ENCODE data around the gene SLITRK2. TPM values are rescaled to one million over a fixed set of nuclear protein-coding genes. Genes with fewer than 3 reads are reported as not detected.

Gene SLITRK2
- total RNA-seq, 1 experiment from 2014 or later = not detected

- DNase-seq (ENCODE audit: low spot score) = no peak
- no TSS peak for BruUV-seq (replicated peaks)
- Histone ChIP-seq H3K4me3 (ENCODE audit: low read depth, low read length, poor library complexity, severe bottlenecking) (no peak overlapping the region), H3K9me3 (ENCODE audit: low read depth, low read length, poor library complexity, severe bottlenecking) (no peaks in the 10 kb centered on the region), H3K27ac (ENCODE audit: low read depth, low read length, poor library complexity, severe bottlenecking) (no peak overlapping the region), H3K36me3 (ENCODE audit: insufficient read depth, low read length, poor library complexity, severe bottlenecking) (no peaks in the 10 kb centered on the region), H3K27me3 (replicated peaks; ENCODE audit: insufficient read depth, low read depth, low read length, poor library complexity) (peaks cover 44% of the 10 kb centered on the region), H3K4me1 (ENCODE audit: insufficient read depth, low read length, poor library complexity, severe bottlenecking) (no peaks in the 10 kb centered on the region)
- ChIA-PET POLR2A (ENCODE audit: low non-redundant PET) (no interaction called here), CTCF (no interaction called here)
- intact Hi-C loops (cut with micrococcal nuclease; ENCODE audit: unreplicated experiment) = no loop called here
- no peak for TF ChIP-seq CTCF (conservative IDR thresholded peaks at IDR 0.05; ENCODE audit: low read depth, low read length)
- TF ChIP-seq EZH2 (IDR thresholded peaks at IDR 0.05; ENCODE audit: borderline replicate concordance, low read depth, low read length, poor library complexity, severe bottlenecking) = no peak
These were observed 821 bp downstream of the SLITRK2 start for GRCh38 chrX:145818186-145819113.

- Histone ChIP-seq H3K36me3 (ENCODE audit: insufficient read depth, low read length, poor library complexity, severe bottlenecking) (no peaks in the 10 kb centered on the region), H3K9me3 (ENCODE audit: low read depth, low read length, poor library complexity, severe bottlenecking) (no peaks in the 10 kb centered on the region), H3K4me3 (ENCODE audit: low read depth, low read length, poor library complexity, severe bottlenecking) (no peak overlapping the region), H3K4me1 (ENCODE audit: insufficient read depth, low read length, poor library complexity, severe bottlenecking) (no peaks in the 10 kb centered on the region), H3K27ac (ENCODE audit: low read depth, low read length, poor library complexity, severe bottlenecking) (no peak overlapping the region), H3K27me3 (replicated peaks; ENCODE audit: insufficient read depth, low read depth, low read length, poor library complexity) (peaks cover 44% of the 10 kb centered on the region)
- ChIA-PET CTCF (no interaction called here), POLR2A (ENCODE audit: low non-redundant PET) (no interaction called here)
- no TSS peak for BruUV-seq (replicated peaks)
- no peak for TF ChIP-seq EZH2 (IDR thresholded peaks at IDR 0.05; ENCODE audit: borderline replicate concordance, low read depth, low read length, poor library complexity, severe bottlenecking)
- no peak for TF ChIP-seq CTCF (conservative IDR thresholded peaks at IDR 0.05; ENCODE audit: low read depth, low read length)
- intact Hi-C loops (cut with micrococcal nuclease; ENCODE audit: unreplicated experiment) = no loop called here
- no peak for DNase-seq (ENCODE audit: low spot score)
These were observed 3.2 kb downstream of the SLITRK2 start for GRCh38 chrX:145820825-145821224.

GRCh38 chrX:145821291-145821897, 3.8 kb downstream of the SLITRK2 start:
- H3K36me3 ChIP-seq (ENCODE audit: insufficient read depth, low read length, poor library complexity, severe bottlenecking) = no peaks in the 10 kb centered on the region
- POLR2A ChIA-PET (ENCODE audit: low non-redundant PET) = no interaction called here
- no peak overlapping the region for H3K4me3 ChIP-seq (ENCODE audit: low read depth, low read length, poor library complexity, severe bottlenecking)
- CTCF ChIA-PET = no interaction called here
- no peaks in the 10 kb centered on the region for H3K4me1 ChIP-seq (ENCODE audit: insufficient read depth, low read length, poor library complexity, severe bottlenecking)
- BruUV-seq (replicated peaks) = no TSS peak
- intact Hi-C loops (cut with micrococcal nuclease; ENCODE audit: unreplicated experiment) = no loop called here
- TF ChIP-seq CTCF (conservative IDR thresholded peaks at IDR 0.05; ENCODE audit: low read depth, low read length) = no peak
- TF ChIP-seq EZH2 (IDR thresholded peaks at IDR 0.05; ENCODE audit: borderline replicate concordance, low read depth, low read length, poor library complexity, severe bottlenecking) = no peak
- DNase-seq (ENCODE audit: low spot score) = no peak
- H3K9me3 ChIP-seq (ENCODE audit: low read depth, low read length, poor library complexity, severe bottlenecking) = no peaks in the 10 kb centered on the region
- no peak overlapping the region for H3K27ac ChIP-seq (ENCODE audit: low read depth, low read length, poor library complexity, severe bottlenecking)
- peaks cover 43% of the 10 kb centered on the region for H3K27me3 ChIP-seq (replicated peaks; ENCODE audit: insufficient read depth, low read depth, low read length, poor library complexity)
